ENCODE data around the gene NPHP3.
A peak's percentile ranks its signal among the peaks of the same experiment; 100 is the strongest.
"Not testable (repeated sequence)": the region's sequence is repeated elsewhere in the genome, so short reads cannot be mapped to it uniquely, and the experiment has no call there.

The NPHP3 gene

GRCh38 chr3:132641427-132641826 lies 80.8 kb downstream of the NPHP3 start:
- H3K4me2 ChIP-seq (ENCODE audit: low read length); H3K27me3 ChIP-seq (ENCODE audit: control insufficient read depth, insufficient read depth, low read length); H3K9me3 ChIP-seq (replicated peaks; ENCODE audit: low read length); H3K36me3 ChIP-seq (ENCODE audit: insufficient read depth, low read length); H3K4me3 ChIP-seq (ENCODE audit: low read length); H3K9ac ChIP-seq (ENCODE audit: low read depth, low read length): not testable (repeated sequence)
- H3K4me1 ChIP-seq (ENCODE audit: control insufficient read depth, insufficient read depth, low read length): peaks cover 10% of the 10 kb centered on the region

DNA sequence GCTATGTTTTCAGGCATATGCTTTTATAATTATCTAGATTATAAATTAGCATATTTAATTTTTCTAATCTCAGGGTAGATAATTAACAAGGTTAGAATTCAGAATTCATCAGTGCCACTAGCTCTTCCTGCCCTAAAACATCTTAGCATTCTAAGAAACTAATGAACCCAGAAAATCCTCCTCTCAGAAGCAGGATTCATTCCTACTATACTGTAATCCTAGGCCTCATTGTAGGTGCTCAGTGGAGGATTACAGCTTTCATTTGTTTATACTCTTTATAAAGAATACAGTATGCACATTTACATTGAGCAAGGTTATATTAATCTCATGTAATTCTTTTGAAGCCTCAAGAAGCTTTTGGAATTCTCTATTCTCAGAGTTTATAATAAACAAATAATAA lies 83.5 kb downstream of the NPHP3 start:
- peaks cover 10% of the 10 kb centered on the region for H3K4me1 ChIP-seq (ENCODE audit: control insufficient read depth, insufficient read depth, low read length)
- H3K4me3 ChIP-seq (ENCODE audit: low read length): no peak overlapping the region
- H3K4me2 ChIP-seq (ENCODE audit: low read length): no peak overlapping the region
- H3K27me3 ChIP-seq (ENCODE audit: control insufficient read depth, insufficient read depth, low read length): no peaks in the 10 kb centered on the region
- H3K9ac ChIP-seq (ENCODE audit: low read depth, low read length): no peak overlapping the region
- H3K36me3 ChIP-seq (ENCODE audit: insufficient read depth, low read length): peaks cover 2% of the 10 kb centered on the region
- no peaks in the 10 kb centered on the region for H3K9me3 ChIP-seq (replicated peaks; ENCODE audit: low read length)

DNA sequence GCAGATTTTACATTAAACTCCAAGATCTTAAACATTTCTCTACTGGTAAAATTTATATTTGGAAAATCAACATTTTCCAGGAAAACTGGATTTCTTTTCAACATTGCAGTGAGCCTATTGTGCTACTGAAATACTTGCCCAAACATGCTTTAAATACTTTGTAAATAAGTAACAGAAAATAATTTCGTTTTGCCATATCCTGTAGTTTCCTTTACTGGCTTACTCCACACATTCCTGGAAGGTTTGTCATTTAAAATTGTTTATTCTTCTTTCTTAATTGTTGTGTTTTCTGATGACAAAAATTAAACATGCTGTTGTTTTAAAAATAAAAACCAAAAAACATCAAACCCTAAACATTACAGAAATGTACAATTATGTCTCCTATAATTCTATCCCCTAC lies 84.6 kb downstream of the NPHP3 start:
- Histone ChIP-seq H3K27me3 (ENCODE audit: control insufficient read depth, insufficient read depth, low read length) (no peaks in the 10 kb centered on the region), H3K36me3 (ENCODE audit: insufficient read depth, low read length) (peaks cover 2% of the 10 kb centered on the region), H3K4me3 (ENCODE audit: low read length) (no peak overlapping the region), H3K9me3 (replicated peaks; ENCODE audit: low read length) (no peaks in the 10 kb centered on the region), H3K4me1 (ENCODE audit: control insufficient read depth, insufficient read depth, low read length) (peaks cover 10% of the 10 kb centered on the region), H3K4me2 (ENCODE audit: low read length) (peak overlapping the region; percentile 4), H3K9ac (ENCODE audit: low read depth, low read length) (peak overlapping the region; percentile 9)

DNA sequence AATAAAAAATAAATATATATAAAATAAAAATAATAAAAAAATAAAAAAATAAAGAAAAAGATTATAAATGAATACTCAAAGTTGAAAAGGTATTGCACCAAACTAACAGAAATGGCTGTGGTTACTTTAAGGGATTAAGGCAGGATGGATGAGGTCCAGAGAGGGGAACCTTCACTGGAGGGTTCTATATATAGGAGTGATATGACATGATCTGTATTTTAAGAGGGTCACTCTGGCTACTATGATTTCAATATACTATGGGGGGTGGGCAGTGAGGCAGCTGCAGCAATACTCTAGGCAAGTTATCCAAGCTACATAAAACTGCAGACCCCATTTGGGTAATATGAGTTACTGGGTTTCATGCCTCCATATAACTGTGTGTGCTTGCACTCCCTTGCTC lies 87.2 kb downstream of the NPHP3 start:
- H3K9me3 ChIP-seq (replicated peaks; ENCODE audit: low read length): no peaks in the 10 kb centered on the region
- no peak overlapping the region for H3K9ac ChIP-seq (ENCODE audit: low read depth, low read length)
- no peak overlapping the region for H3K4me2 ChIP-seq (ENCODE audit: low read length)
- no peak overlapping the region for H3K4me3 ChIP-seq (ENCODE audit: low read length)
- H3K4me1 ChIP-seq (ENCODE audit: control insufficient read depth, insufficient read depth, low read length): peaks cover 17% of the 10 kb centered on the region
- no peaks in the 10 kb centered on the region for H3K27me3 ChIP-seq (ENCODE audit: control insufficient read depth, insufficient read depth, low read length)
- peaks cover 2% of the 10 kb centered on the region for H3K36me3 ChIP-seq (ENCODE audit: insufficient read depth, low read length)

Data from skeletal muscle satellite cell (primary cell).